Mesenchymal stem cell (in vitro differentiated cells and primary cell): ENCODE results near the gene ELAC1.
"Not testable (repeated sequence)": the region's sequence is repeated elsewhere in the genome, so short reads cannot be mapped to it uniquely, and the experiment has no call there.

Experiments used
- DNase-seq: peaks from one replicate; pipeline ENCODE4 v3.0.0-alpha.2; 2013
- H2AFZ ChIP-seq: one replicate; pipeline ENCODE4 v1.6.1; 2013; ENCODE audit warnings: low read depth, mild to moderate bottlenecking, control low read depth, inconsistent platforms, low read length, moderate library complexity
- H2AK5ac ChIP-seq: 2 replicates; pipeline ENCODE4 v1.6.1; 2013; ENCODE audit warnings: low read length, moderate library complexity, mild to moderate bottlenecking, inconsistent platforms; ENCODE audit not compliant: severe bottlenecking
- H2BK120ac ChIP-seq: one replicate; pipeline ENCODE4 v1.6.1; 2013; ENCODE audit warnings: low read depth, mild to moderate bottlenecking, inconsistent platforms, low read length, moderate library complexity
- H2BK12ac ChIP-seq, 2 experiments: one replicate each; pipeline ENCODE4 v1.6.1; 2013; ENCODE audit warnings: inconsistent platforms in 2 of 2, low read length in 2 of 2, mild to moderate bottlenecking in 2 of 2, moderate library complexity in 2 of 2, control low read depth in 1 of 2
- H2BK15ac ChIP-seq: one replicate; pipeline ENCODE4 v1.6.1; 2013; ENCODE audit warnings: mild to moderate bottlenecking, low read depth, inconsistent platforms; ENCODE audit not compliant: poor library complexity, severe bottlenecking
- H2BK5ac ChIP-seq: 2 replicates; pipeline ENCODE4 v1.6.1; 2013; ENCODE audit warnings: low read depth, mild to moderate bottlenecking, low read length, control low read depth, inconsistent platforms; ENCODE audit not compliant: poor library complexity, severe bottlenecking
- H3K14ac ChIP-seq, 2 experiments: one replicate each; pipeline ENCODE4 v1.6.1; 2013; ENCODE audit warnings: inconsistent platforms in 2 of 2, low read length in 2 of 2, control low read depth in 1 of 2, mild to moderate bottlenecking in 1 of 2, moderate library complexity in 1 of 2
- H3K18ac ChIP-seq, 2 experiments: one replicate each; pipeline ENCODE4 v1.6.1; 2013; ENCODE audit warnings: inconsistent platforms in 2 of 2, low read length in 2 of 2, control low read depth in 1 of 2, low read depth in 1 of 2, mild to moderate bottlenecking in 1 of 2
- H3K23ac ChIP-seq, 2 experiments: one replicate each; pipeline ENCODE4 v1.6.1; 2013; ENCODE audit warnings: inconsistent platforms in 2 of 2, low read length in 2 of 2, mild to moderate bottlenecking in 2 of 2, moderate library complexity in 2 of 2, control low read depth in 1 of 2
- H3K27ac ChIP-seq: 2 replicates; pipeline ENCODE4 v1.5.1; 2013; ENCODE audit warnings: mild to moderate bottlenecking, moderate library complexity, low read length, control low read depth, inconsistent platforms; ENCODE audit not compliant: poor library complexity, severe bottlenecking
- H3K27me3 ChIP-seq, 2 experiments: 2 replicates each; pipeline versions ENCODE4 v1.6.1 to v1.7.0; 2013; ENCODE audit warnings: low read length in 2 of 2, mild to moderate bottlenecking in 2 of 2, moderate library complexity in 2 of 2, control low read depth in 1 of 2, inconsistent platforms in 1 of 2; ENCODE audit not compliant: control insufficient read depth in 1 of 2, insufficient read depth in 1 of 2
- H3K36me3 ChIP-seq, 2 experiments: 2 replicates each; pipeline versions ENCODE4 v1.6.1 to v1.7.0; 2013; ENCODE audit warnings: low read length in 2 of 2, control low read depth in 1 of 2, inconsistent platforms in 1 of 2, low read depth in 1 of 2, mild to moderate bottlenecking in 1 of 2; ENCODE audit not compliant: insufficient read depth in 2 of 2, control insufficient read depth in 1 of 2
- H3K4ac ChIP-seq, 2 experiments: one replicate each; pipeline ENCODE4 v1.6.1; 2013; ENCODE audit warnings: inconsistent platforms in 2 of 2, low read length in 2 of 2, mild to moderate bottlenecking in 2 of 2, moderate library complexity in 2 of 2, control low read depth in 1 of 2, low read depth in 1 of 2
- H3K4me1 ChIP-seq: 2 replicates; pipeline ENCODE4 v1.6.1; 2013; ENCODE audit warnings: low read depth, low read length, control low read depth; ENCODE audit not compliant: control insufficient read depth, insufficient read depth
- H3K4me2 ChIP-seq: 2 replicates; pipeline ENCODE4 v1.6.1; 2013; ENCODE audit warnings: low read length, mild to moderate bottlenecking, inconsistent platforms; ENCODE audit not compliant: poor library complexity, severe bottlenecking
- H3K4me3 ChIP-seq, 2 experiments: 2 replicates each; pipeline versions ENCODE4 v1.5.1 to v1.7.0; 2013; ENCODE audit warnings: low read length in 2 of 2, mild to moderate bottlenecking in 2 of 2, control low read depth in 1 of 2, low read depth in 1 of 2; ENCODE audit not compliant: insufficient read depth in 1 of 2
- H3K79me1 ChIP-seq: replicated peaks from 2 replicates; pipeline ENCODE4 v1.6.1; 2013; ENCODE audit warnings: mild to moderate bottlenecking, control low read depth, low read length, inconsistent platforms; ENCODE audit not compliant: poor library complexity, severe bottlenecking
- H3K9ac ChIP-seq: 2 replicates; pipeline ENCODE4 v1.7.0; 2013; ENCODE audit warnings: mild to moderate bottlenecking, low read length, moderate library complexity
- H3K9me3 ChIP-seq: 2 replicates; pipeline ENCODE4 v1.7.0; 2013; ENCODE audit warnings: mild to moderate bottlenecking, low read length; ENCODE audit not compliant: control insufficient read depth
- H4K8ac ChIP-seq: one replicate; pipeline ENCODE4 v1.6.1; 2013; ENCODE audit warnings: inconsistent platforms, mild to moderate bottlenecking, low read length, moderate library complexity
- H4K91ac ChIP-seq: one replicate; pipeline ENCODE4 v1.6.1; 2013; ENCODE audit warnings: mild to moderate bottlenecking, low read length, inconsistent platforms
- WGBS: methylation state at CpG from one replicate; pipeline ENCODE4 v1.1.7; 2013; ENCODE audit warnings: mixed read lengths; 5-methylcytosine and 5-hydroxymethylcytosine counted together

Gene ELAC1

DNA sequence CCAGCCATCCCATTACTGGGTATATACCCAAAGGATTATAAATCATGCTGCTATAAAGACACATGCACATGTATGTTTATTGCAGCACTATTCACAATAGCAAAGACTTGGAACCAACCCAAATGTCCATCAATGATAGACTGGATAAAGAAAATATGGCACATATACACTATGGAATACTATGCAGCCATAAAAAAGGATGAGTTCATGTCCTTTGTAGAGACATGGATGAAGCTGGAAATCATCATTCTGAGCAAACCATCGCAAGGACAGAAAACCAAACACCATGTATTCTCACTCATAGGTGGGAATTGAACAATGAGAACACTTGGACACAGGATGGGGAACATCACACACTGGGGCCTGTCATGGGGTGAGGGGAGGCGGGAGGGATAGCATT is 35.3 kb downstream of the ELAC1 start:
- H3K27ac ChIP-seq, H3K79me1 ChIP-seq, H3K23ac ChIP-seq, H4K8ac ChIP-seq, H3K14ac ChIP-seq, H3K36me3 ChIP-seq, H2AK5ac ChIP-seq, DNase-seq, H3K4me2 ChIP-seq, H3K18ac ChIP-seq, H2AFZ ChIP-seq, H3K4ac ChIP-seq, H3K9ac ChIP-seq, H3K27me3 ChIP-seq, H2BK15ac ChIP-seq, H2BK120ac ChIP-seq, H3K4me1 ChIP-seq, H2BK12ac ChIP-seq, H3K4me3 ChIP-seq, H2BK5ac ChIP-seq, H3K9me3 ChIP-seq, H4K91ac ChIP-seq: not testable (repeated sequence)
- 80% methylated on average over 1 of the region's 2 CpGs for WGBS

DNA sequence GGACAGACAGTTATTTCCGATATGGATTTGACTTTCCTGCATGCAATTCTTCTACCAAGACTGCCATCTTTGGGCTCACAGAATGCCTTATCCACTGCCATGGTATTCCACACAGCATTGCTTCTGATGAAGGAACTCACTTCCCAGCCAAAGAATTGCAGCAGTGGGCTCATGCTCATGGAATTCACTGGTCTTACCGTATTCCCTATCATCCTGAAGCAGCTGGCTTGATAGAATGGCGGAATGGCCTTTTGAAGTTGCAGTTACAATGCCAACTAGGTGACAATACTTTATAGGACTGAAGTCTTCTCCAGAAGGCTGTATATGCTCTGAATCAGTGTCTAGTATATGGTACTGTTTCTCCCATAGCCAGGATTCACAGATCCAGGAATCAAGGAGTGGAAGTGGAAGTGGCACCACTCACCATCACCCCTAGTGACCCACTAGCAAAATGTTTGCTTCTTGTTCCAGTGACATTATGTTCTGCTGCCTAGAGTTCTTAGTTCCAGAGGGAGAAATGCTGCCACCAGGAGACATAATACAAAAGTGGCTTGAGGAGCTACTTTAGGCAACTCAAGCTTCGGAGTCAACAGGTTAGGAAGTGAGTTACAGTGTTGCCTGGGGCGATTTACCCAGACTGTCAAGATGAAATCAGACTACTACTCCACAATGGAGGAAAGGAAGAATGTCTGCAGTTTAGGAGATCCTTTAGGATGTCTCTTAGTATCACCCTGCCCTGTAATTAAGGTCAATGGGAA is 38.4 kb downstream of the ELAC1 start:
- 52% methylated on average over 2 of the region's 5 CpGs for WGBS
- no peak overlapping the region for H3K4me3 ChIP-seq

DNA sequence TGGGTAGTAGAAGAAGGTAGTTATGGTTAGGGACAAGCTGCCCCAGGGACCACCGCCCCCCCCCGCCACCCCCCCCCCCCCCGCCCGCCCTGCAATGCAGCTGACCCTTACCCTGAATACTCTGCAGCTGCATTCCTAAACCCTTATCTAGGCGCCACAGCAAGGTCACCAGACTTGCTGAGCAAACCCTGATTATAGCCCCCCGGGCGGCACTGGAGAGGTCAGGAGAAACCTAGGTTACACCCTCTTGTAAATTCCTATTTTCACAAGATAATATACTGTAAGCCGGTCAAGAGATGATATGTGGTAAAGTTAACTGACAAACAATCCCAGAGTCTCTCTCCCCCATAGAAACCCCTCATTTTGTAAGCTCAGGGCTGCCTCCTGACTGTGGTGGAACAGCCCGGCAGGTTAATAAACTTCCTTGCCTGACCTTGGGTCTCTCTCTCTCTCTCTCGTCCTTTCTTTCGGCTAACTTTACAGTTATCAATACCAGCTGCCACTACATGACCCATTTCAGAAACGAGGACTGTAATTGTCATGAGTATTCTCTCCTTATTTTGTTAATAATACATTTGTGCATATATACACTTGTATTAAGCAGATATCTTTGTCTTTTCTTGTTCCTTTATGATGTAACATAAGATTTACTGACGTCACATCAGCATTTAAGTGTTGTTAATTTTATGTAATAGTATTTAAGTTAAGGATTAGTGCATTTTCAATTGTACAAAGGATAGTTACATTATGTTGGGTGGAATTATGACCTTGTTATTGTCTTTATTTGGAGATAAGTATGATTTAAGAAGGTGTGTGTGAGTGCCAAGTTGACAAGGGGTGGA is 39.3 kb downstream of the ELAC1 start:
- Histone ChIP-seq H2BK15ac (no peak overlapping the region), H3K9me3 (no peaks in the 10 kb centered on the region), H2BK120ac (no peak overlapping the region), H2AK5ac (no peak overlapping the region), H3K27me3 (no peaks in the 10 kb centered on the region), H3K14ac (no peak overlapping the region), H3K79me1 (no peaks in the 10 kb centered on the region), H4K91ac (no peak overlapping the region), H3K23ac (no peak overlapping the region), H2AFZ (no peak overlapping the region), H3K4me2 (no peak overlapping the region), H3K9ac (no peak overlapping the region), H3K36me3 (no peaks in the 10 kb centered on the region), H3K4me1 (no peaks in the 10 kb centered on the region), H3K4me3 (no peak overlapping the region), H3K18ac (no peak overlapping the region), H3K4ac (no peak overlapping the region), H2BK5ac (no peak overlapping the region), H4K8ac (no peak overlapping the region), H2BK12ac (no peak overlapping the region), H3K27ac (no peak overlapping the region)
- WGBS: 78% methylated on average over 3 of the region's 13 CpGs
- DNase-seq: no peak

More for the DNA sequence above, 38.4 kb downstream of the ELAC1 start:
- no peak overlapping the region for H3K4me2 ChIP-seq
- no peaks in the 10 kb centered on the region for H3K36me3 ChIP-seq
- no peak overlapping the region for H3K14ac ChIP-seq
- no peak overlapping the region for H2AK5ac ChIP-seq
- no peaks in the 10 kb centered on the region for H3K79me1 ChIP-seq
- DNase-seq: no peak
- H2BK12ac ChIP-seq: no peak overlapping the region
- H3K9ac ChIP-seq: no peak overlapping the region
- H4K8ac ChIP-seq: no peak overlapping the region
- H3K4ac ChIP-seq: no peak overlapping the region
- no peak overlapping the region for H2BK5ac ChIP-seq
- no peak overlapping the region for H2BK120ac ChIP-seq
- no peak overlapping the region for H3K23ac ChIP-seq
- no peak overlapping the region for H3K27ac ChIP-seq
- no peak overlapping the region for H2AFZ ChIP-seq
- H3K18ac ChIP-seq: no peak overlapping the region
- H3K27me3 ChIP-seq: no peaks in the 10 kb centered on the region
- H3K4me1 ChIP-seq: no peaks in the 10 kb centered on the region
- H4K91ac ChIP-seq: no peak overlapping the region
- no peak overlapping the region for H2BK15ac ChIP-seq
- no peaks in the 10 kb centered on the region for H3K9me3 ChIP-seq

DNA sequence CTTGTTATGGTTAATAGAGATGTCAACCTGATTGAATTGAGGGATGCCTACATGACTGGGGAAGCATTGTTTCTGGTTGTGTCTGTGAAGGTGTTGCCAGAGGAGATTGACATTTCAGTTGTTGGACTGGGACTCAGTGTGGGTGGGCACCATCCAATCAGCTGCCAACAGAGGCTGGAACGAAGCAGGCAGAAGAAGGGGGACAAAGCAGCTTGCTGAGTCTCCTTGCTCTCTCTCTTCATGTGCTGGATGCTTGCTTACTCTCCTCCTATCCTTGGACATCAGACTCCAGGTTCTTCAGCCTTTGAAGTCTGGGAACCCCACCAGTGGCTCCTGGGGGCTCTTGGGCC is 39.9 kb downstream of the ELAC1 start:
- Histone ChIP-seq H2BK5ac (no peak overlapping the region), H3K27me3 (no peaks in the 10 kb centered on the region), H3K4ac (no peak overlapping the region), H3K4me1 (no peaks in the 10 kb centered on the region), H2BK15ac (no peak overlapping the region), H2BK12ac (no peak overlapping the region), H3K14ac (no peak overlapping the region), H3K4me3 (no peak overlapping the region), H3K79me1 (no peaks in the 10 kb centered on the region), H3K9ac (no peak overlapping the region), H3K36me3 (no peaks in the 10 kb centered on the region), H3K27ac (no peak overlapping the region), H3K4me2 (no peak overlapping the region), H3K23ac (no peak overlapping the region), H3K18ac (no peak overlapping the region), H3K9me3 (no peaks in the 10 kb centered on the region), H2AK5ac (no peak overlapping the region), H4K8ac (no peak overlapping the region), H4K91ac (no peak overlapping the region), H2AFZ (no peak overlapping the region), H2BK120ac (no peak overlapping the region)
- no peak for DNase-seq
- WGBS: 85% methylated on average over 1 of the region's 1 CpG
